Activated gamma-delta T cell (primary cell): ENCODE results near the gene WBP11.

ENCODE experiments used
- DNase-seq: peaks from one replicate; lab custom pipeline; 2025; lab: John Stamatoyannopoulos, UW
- total RNA-seq, 2 donors: gene quantifications; one replicate each; lab custom pipeline; 2026; lab: John Stamatoyannopoulos, UW

WBP11 gene
- total RNA-seq, result 99.6 to 103 reads per million in 2 donors

DNA sequence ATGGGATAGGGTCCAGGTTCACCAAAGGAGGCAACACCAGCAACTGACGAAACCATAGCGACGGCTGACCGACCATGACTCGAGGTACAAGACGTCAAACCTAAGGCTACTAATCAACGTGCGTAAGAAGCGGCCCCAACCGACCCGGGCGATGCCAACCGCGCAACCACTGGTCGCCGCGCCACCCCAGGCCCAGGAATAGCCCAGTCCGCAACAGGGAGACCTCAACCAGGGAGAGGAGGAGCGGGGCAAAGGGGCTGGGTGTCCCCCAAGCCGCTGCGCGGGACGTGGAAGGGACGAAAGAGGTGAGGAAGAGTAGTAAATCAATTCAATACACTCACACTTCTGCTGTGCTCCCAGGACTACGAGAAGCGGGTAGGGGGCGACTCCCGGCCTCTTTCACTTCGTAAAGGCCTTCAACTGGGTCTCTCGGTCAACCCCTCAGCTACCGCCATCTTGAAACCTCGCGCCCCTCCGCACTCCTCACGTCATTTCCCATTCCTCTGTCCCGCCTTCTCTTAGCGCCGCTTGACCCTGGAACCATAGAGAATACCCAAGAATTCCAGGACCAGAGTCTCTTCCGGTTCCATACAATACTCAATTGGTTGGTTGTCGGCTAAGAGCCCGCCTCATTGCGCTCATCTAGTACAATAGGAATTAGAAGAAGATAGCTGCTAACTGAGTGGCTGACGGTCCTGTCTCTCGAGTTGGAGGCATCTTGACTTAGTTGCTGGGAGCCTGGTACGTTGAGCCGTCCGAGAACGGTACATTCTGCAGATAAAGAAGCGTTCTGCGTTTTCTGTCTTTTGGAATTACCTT lies at the start of gene WBP11, which contains the start of gene C12orf60:
Gene WBP11 (minus strand): TSS at position 468 of the 819 bp plus-strand sequence. CDS start 2,095 bp downstream, outside the sequence.
Gene C12orf60 (plus strand): TSS at position 660 of the 819 bp plus-strand sequence. CDS start 19,266 bp downstream, outside the sequence.
- DNase-seq, result peak; percentile 21

DNA sequence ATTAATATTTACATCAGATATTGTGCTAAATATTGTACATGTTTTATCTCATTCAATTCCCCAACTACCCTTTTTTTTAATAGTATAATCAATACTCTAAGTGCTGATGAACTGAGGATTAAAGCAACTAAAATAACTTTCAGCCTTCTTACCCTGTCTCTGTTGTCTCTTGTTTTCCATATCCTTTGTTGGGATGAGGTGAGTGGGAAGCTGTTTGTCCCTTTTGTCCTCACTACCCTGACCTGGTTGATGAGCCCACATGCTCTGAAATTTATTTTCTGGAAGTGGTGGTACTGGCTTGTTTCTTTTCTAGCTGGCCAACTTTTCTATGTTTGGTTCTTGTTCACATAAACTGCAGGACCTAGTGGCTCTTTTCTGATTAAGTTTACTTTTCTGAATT lies 49.6 kb upstream of the WBP11 start:
- DNase-seq, result no peak

DNA sequence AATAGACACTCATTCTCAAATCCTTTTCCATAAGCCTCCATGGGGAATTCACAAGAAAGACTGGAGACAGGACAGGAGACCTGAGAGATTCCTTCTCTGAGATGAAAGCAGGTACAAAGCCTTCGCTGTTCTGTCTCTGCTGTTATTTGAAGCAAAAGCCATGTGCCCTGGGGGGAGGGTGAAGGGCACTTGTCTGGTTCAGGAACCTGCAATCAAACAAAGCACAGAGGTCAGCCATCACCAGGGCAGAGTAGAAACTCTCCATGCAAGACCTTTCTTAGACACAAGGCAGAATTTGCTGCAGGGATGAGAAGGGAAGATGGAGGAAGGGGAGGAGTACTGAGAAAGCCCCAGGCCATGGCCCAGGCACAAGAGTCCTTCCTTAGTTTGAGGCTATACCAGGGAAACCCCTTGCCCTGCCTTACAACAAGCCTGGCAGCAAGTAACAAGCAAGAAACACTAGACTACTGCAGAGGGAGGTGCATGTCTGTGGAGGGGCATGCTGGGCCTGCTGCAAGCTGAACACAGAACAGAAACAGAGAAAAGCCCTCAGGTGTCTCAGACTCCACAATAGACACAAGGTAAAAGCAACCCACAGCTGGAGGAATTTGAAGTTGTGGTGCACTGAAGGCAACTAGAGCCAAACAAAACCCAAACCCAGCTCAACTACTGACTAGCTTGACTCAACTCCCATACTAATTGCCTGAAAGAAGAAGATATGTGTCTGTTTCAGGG lies 47.8 kb upstream of the WBP11 start:
- DNase-seq, result no peak

DNA sequence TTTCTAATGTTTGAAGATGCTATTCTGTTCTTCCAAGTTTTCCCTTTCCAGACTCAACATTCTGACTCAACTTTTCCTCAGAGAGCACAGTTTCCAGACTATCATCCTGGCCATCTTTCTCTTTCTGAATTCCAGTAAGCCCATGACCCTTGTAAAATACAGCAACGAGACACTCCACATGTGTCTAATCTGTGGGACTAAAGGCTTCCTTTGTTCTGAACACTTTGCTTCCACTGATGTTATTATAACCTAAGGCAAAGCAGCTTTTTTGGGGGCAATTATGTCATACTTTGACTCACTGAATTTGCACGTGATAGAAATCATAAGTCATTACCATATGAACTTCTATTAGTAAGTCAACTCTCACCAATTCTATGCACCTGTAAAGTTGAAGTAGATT lies 46.4 kb upstream of the WBP11 start:
- DNase-seq, result no peak

DNA sequence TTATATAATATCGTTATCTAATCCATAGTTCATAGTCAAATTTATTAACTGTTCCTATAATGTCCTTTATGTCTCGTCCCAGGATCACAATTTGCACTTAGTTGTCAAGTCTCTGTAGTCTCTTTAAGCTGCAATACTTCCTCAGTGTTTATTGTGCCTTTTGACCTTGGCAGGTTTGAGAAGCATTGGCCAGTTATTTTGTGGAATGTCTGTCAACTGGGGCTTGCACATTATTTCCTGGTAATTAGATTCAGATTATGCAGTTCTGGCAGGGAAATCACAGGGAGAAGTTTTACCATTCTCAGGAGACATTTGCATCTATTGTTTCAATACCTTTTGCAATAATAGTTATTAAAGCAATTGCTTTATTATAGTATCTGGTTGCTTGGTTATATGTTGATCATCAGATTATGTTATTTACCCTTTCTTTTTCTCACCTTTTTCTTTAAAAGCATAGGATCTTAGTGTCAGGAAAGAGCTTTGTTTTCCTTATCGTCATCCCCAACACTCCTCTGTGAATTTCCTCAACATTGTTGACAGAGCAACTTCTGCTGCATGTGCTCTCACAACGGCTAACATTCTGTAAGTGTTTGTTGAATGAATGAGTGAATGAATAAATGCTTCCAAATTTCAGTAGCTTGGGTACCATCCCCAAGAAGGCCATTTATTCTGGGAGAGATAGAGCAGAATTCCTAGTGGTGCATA lies 43.8 kb upstream of the WBP11 start:
- DNase-seq, result no peak

DNA sequence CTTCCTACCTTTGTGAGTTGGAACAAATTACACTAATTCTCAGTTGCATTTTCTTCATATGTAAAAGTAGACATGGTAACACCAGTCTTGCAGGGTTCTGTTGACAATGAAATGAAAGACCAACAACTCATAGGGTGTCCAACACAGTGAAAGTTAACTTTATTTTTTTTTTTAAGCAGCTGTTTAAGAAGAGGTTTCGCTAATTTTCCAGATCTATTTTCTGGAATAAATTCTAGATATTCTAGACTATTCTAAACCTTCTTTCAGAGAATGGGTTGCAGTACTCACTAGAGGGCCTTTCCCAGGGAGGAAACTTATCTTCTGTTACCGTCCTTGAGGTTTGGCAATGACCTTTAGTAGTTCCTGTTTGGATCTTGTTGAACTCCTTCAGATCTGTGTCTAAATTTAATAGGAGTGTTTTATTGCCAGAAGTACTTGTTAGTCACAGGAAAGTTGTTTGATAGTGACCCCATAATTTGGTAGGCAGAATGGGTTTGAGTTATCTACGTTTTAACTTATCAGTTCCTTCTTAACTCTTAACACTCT lies 42.8 kb upstream of the WBP11 start:
- no peak for DNase-seq

DNA sequence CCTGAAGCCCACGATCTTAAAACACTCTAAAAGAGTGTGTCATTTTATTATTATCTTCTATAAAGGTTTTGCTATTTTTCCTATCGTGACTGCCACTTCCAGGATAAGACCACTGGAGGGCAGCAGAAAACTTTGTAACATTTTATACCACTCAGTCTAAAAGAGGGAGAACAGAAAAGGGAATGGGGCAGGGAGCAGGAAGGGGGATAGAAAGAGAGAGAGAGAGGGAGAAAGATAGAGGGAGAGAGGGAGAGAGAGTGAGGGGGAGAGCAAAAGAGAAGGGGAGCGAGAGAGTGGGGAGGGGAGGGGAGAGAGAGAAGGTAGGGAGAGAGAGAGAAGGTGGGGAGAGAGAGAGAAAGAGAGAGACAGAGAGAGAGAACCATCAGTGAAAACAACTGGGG lies 42.1 kb upstream of the WBP11 start:
- DNase-seq, result no peak

DNA sequence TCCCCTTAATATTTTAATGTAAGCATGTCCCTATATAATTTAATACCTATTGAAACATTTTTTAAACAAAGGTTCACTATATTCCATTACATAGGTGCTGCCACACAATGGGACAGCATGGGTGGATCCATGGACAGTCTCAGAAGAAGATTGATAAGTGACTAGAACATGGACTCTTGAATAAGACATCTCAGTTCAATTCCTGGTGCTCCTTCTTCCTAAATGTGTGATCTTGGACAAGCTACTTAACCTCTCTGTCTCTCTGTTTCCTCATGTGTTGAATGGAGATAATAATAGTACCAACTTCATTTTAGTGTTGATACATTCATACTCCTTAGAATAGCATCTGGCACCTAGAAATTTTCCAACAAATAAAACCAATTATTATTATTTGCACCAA lies 41.1 kb upstream of the WBP11 start:
- DNase-seq, result no peak

DNA sequence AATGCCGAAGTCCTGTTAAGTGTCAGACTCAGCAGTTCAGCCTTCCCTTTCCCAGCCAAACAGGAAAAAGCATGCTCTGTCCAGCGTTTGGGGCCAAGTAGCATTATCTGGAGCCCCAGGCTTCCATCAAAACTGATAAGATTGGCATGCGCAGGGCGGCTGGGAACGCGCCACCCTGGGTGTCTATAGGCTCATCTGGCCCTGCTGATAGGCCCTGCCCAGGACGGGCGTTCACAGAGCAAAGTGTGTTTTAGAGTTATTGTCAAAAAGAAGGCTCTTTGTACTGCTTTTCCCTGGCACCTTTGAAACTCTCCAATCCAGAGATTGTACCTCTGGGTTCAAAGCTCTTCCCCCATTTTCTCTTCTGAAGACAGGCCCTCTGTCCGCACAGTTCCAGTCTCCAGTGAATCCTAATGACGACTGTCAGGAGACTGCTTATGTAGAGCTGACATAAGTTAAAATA lies 40.2 kb upstream of the WBP11 start, which contains the start of gene ART4:
Gene ART4 (minus strand): TSS at position 102 of the 463 bp plus-strand sequence. CDS start 413 bp downstream, outside the sequence.
- DNase-seq, result no peak

DNA sequence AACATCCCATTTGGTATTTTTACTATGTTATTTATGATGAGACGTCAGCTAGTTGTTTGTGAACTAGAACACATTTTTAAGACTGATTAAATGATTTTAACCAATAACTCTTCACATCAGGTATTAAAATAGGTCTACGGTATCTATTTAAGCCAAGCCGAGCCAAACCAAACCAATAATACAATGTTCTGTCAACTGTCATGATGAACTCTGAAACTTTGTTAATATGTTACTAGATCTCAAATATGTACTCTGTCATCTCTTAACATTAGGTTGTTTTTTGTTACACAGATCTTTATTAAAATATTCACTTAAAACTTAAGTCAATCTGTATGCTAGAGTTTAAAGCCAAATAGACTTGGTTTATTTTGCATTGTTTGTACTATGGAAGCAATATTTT lies 39.0 kb upstream of the WBP11 start:
- no peak for DNase-seq

DNA sequence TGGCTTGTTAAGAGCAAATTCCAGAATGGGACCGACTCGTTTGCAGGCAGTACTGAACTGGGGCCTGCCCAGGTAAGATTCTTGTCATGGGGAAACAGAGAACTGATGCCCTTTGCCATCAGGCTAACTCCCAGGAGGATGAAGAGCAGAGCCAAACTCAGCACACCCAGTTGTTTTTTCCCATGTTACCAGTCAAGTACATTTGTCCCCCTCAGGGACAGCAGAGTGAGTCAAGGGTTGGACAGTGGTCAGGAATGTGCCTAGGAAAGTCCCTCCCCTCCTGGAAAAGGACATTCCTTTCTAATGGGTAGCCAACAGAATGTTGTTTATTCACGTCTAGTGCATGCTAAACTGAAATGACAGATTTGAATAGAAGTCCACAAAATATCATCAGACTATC lies 38.5 kb upstream of the WBP11 start:
- no peak for DNase-seq

DNA sequence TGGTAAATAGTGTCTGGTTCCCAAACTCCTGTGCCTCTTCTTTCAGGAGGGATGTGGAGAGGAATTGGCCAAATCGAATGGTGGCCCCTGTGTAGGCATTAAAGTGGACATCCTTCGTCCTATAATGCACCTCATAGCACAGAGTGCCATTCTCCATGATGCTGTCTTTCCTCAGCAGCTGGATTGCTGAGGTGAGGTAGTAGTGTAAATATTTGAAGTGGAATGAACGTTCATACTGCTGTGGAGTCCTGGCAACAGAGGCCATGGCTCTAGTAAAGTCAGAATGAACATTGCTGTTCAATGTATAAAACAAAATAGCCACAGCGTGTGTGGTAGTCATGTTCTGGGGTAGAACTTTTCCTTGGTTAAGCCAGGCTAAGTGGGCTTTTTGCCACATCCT lies 37.3 kb upstream of the WBP11 start:
- DNase-seq, result no peak

DNA sequence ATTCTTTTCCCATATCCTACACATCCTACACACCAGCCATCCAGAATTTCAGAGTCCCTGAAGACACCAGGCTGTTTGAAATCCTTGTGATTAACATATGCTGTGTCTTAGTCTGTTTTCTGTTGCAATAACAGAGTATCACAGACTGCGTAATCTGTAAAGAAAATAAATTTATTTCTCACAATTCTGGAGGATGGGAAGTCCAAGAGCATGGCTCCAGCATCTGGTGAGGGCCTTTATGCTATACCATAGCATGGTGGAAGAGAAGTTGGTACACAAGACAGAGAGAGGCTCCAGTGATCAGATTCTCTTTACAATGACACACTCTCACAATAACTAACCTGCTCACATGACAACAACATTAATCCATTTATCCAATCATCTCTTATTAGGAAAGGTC lies 36.0 kb upstream of the WBP11 start:
- DNase-seq, result no peak

DNA sequence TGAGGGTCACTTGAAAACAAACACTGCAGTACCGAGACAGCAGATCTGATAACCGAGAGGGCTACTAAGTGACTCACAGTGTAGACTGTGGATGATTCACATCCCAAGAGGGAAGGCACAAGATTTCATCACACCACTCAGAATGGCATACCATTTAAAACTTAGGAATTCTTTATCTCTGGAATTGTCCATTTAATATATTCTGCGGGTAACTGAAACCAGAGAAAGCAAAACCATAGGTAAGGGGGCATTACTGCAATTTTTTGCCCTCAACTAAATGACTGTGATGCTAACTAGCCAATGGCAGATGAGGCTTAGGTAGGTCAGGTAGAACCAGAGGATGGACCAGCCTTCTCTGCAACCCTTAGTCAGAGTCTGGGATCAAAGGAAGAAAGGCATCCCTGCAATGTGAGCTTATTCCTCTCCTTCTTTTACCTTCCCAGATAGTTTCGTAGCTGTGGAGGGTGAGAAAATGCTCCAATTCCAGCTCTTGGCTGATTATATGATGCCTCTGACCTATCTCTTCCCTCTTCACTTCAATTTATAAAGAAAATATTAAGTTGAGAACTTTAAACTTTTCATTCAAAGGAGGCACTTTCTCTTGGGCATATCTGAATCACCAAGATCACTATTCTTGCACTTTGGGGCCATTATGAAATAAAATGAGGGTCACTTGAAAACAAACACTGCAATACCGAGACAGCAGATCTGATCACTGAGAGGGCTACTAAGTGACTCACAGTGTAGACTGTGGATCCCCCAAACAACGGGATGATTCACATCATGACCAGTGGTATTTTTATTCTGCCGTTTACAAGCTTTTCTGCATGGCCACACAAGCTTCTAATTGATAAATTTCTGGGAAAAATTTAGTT lies 33.3 kb upstream of the WBP11 start:
- no peak for DNase-seq

DNA sequence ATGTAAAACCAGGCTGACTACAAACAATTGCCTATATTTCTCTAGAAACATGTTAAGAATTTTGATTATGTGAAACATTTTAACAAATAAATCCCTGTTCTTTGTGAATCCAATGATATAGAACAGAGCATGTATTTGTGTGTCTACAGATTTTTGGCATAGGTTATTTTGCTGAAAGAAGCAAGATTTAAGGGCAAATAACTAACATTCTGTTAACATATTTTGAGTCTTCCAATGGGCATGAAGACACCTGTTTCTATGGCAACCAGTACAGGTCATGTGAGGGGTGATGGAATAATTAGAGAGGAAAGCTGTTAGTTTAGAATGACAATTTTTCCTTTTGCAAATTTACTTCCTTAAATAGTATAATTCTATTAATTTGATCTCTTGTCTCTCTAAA lies 31.2 kb upstream of the WBP11 start:
- no peak for DNase-seq

DNA sequence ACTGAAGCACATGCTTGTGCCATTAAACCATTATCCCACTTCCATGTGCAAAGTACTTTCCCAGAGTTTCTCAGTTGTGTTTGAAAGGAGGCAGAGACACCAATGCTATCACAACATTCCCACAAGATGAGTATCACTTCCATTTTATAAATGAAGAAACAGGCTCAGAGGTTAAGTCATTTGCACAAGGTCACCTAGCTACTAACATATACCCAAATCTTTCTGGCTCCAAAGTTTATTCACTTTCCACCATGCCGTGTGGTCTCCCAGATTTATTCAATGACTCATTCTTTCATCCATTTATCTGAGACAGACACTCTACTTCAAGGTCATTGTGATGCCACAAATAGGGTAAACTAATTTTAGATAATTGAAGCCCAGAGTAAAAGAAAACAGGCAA lies 30.7 kb upstream of the WBP11 start:
- DNase-seq, result no peak

DNA sequence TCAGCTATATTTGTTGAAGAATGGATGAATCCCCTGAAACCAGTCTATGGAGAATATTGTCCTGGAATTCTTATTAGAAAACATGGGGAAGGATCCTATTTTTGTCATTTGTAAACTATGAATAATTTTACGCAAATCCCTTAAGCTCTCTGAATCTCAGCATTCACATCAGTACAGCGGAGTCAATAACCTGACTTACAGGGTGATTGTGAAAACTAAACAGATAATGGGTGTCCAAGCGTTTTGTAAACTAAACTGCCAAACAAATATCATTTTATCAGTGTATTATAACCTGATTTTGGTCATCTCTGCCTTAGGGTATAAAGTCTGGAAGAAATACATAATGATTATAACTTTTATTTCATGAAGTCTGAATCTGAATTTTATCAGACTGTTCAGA lies 30.1 kb upstream of the WBP11 start:
- no peak for DNase-seq

DNA sequence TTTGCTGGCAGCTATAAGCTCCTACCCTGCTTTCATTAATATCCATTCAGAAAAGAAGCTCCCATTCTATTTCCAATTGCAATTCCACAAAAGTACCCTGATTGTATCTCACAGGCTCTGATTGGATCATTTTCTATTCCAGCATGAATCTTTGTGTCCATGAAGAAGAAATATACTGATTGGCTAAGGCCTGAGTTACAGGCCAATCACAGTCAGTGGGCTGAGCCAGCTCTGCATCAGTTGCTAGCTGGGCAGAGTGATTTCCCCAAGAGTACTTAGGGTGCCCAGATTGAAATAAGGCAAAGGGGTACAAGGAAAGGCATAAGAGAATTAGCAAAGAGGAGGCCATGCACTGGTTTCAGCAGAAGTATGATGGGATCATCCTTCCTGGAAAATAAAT lies 25.6 kb upstream of the WBP11 start:
- no peak for DNase-seq

DNA sequence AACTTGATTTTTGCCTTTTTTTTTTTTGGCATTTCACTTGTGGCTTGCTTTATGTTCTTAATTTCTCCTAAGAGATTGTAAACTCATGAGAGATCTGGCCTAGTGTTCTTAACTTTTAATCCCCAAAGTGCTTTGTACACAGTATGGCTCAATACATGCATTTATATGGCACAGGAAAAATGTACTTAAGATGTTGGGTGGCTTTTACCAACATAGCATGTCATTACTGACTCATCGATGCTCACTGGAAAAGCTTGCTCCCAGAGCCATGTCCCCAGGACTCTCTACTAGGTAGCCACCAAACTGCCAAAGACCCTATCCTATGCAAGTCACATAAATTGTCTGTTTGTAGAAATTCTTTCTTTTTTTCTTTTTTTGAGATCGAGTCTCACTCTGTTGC lies 23.8 kb upstream of the WBP11 start:
- DNase-seq, result no peak

DNA sequence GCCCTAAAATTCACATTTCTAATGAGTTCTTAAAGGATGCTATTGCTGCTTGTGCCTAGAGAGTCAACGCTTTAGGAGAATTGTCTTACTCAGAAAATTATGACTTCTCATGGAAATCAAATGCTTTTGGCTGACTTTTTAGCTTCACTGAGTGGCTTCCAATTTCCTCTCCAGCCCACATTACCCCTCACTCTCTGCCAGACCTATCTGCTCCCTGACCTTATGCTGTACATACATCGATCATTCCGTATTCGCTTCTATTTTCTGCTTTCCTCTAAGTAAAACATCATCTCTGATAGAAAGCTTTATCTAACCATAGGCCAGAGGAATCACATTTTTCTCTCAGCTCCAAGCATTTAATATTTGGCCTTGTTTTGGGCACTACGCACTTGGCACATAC lies 23.2 kb upstream of the WBP11 start:
- no peak for DNase-seq

DNA sequence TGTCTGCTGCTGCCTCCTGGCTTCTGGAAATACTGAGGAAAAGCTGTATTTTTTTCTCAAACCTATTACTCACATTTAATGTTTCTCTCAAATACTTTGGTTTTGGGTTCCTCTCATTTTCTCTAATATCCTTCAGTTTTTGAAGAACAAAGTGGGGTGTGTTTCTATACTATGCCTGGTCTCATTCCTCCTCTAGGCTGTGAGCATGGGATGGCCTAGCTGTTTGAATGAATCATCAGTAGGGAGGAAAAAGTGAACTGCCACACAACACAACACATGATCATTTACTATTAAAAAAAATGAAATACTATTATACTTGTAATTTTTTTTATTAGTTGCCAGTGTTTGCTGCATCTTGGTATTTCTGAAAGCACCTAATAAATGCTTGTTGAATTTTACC lies 22.0 kb upstream of the WBP11 start:
- DNase-seq, result no peak
